ENCODE results near the gene PAGR1. TPM values are rescaled to one million over a fixed set of nuclear protein-coding genes. Genes with fewer than 3 reads are reported as not detected.

The PAGR1 gene
- total and polyA plus RNA-seq, 2 of the 13 experiments (the other 11 are each of a cell fraction or from before 2014, with no cell fraction given) = 9.8 to 66.4 TPM

GRCh38 chr16:29784901-29785500 lies 31.0 kb upstream of the PAGR1 start (continued):
- TF ChIP-seq MLXIP (CRISPR knock-in tag; IDR thresholded peaks at IDR 0.05; ENCODE audit: borderline replicate concordance) (no peak), ZFX (CRISPR knock-in tag; IDR thresholded peaks at IDR 0.05; ENCODE audit: low read depth) (peak; percentile 74), MAF1 (CRISPR knock-in tag; IDR thresholded peaks at IDR 0.05; ENCODE audit: borderline replicate concordance) (no peak; the same call in 1 of the 2 replicates), HOXA3 (CRISPR knock-in tag; IDR thresholded peaks at IDR 0.05) (peak; percentile 94), IKZF1 (IDR thresholded peaks at IDR 0.05) (no peak), TAF15 (IDR thresholded peaks at IDR 0.05; ENCODE audit: low read depth, low read length, poor library complexity, severe bottlenecking) (no peak), MEF2D (CRISPR knock-in tag; IDR thresholded peaks at IDR 0.05) (0 out of 2 replicates have a peak, but pooled peaks have one; percentile 28), THAP7 (CRISPR knock-in tag; IDR thresholded peaks at IDR 0.05) (no peak), ZNF333 (CRISPR knock-in tag; IDR thresholded peaks at IDR 0.05; ENCODE audit: borderline replicate concordance) (no peak), ZNF556 (CRISPR knock-in tag; IDR thresholded peaks at IDR 0.05; ENCODE audit: borderline replicate concordance) (peak; percentile 77), MLLT10 (CRISPR knock-in tag; IDR thresholded peaks at IDR 0.05) (no peak), TERF1 (CRISPR knock-in tag; IDR thresholded peaks at IDR 0.05) (no peak), ATF3 (CRISPR knock-in tag; IDR thresholded peaks at IDR 0.05) (0 out of 2 replicates have a peak, but pooled peaks have one; percentile 18), ZNF572 (CRISPR knock-in tag; IDR thresholded peaks at IDR 0.05) (no peak), MXD1 (CRISPR knock-in tag; IDR thresholded peaks at IDR 0.05) (no peak), ZNF24 (IDR thresholded peaks at IDR 0.05) (no peak), ZSCAN31 (CRISPR knock-in tag; IDR thresholded peaks at IDR 0.05; ENCODE audit: low read depth) (peak; percentile 56; the same call in 1 of the 2 replicates), SPEN (CRISPR knock-in tag; IDR thresholded peaks at IDR 0.05; ENCODE audit: low read depth) (0 out of 2 replicates have a peak, but pooled peaks have one; percentile 49), ZNF34 (CRISPR knock-in tag; IDR thresholded peaks at IDR 0.05; ENCODE audit: borderline replicate concordance) (no peak), ZNF12 (CRISPR knock-in tag; IDR thresholded peaks at IDR 0.05) (no peak), ZNF761 (CRISPR knock-in tag; conservative IDR thresholded peaks at IDR 0.05) (no peak), NR2C2 (CRISPR knock-in tag; IDR thresholded peaks at IDR 0.05; ENCODE audit: borderline replicate concordance) (no peak), SMAD1 (CRISPR knock-in tag; IDR thresholded peaks at IDR 0.05; ENCODE audit: borderline replicate concordance, low read depth) (no peak), ZKSCAN8 (CRISPR knock-in tag; IDR thresholded peaks at IDR 0.05; ENCODE audit: borderline replicate concordance) (peak; percentile 60; the same call in 1 of the 2 replicates), ZNF331 (CRISPR knock-in tag; IDR thresholded peaks at IDR 0.05) (peak; percentile 79), TEAD2 (CRISPR knock-in tag; IDR thresholded peaks at IDR 0.05) (no peak)

All from HepG2 (cell line).